ENCODE results near the gene GRM5. TPM values are rescaled to one million over a fixed set of nuclear protein-coding genes. Genes with fewer than 3 reads are reported as not detected.
"Not testable (repeated sequence)": the region's sequence is repeated elsewhere in the genome, so short reads cannot be mapped to it uniquely, and the experiment has no call there.

GRM5 gene
- total RNA-seq, 1 experiment from 2014 or later, result 0.20 TPM

DNA sequence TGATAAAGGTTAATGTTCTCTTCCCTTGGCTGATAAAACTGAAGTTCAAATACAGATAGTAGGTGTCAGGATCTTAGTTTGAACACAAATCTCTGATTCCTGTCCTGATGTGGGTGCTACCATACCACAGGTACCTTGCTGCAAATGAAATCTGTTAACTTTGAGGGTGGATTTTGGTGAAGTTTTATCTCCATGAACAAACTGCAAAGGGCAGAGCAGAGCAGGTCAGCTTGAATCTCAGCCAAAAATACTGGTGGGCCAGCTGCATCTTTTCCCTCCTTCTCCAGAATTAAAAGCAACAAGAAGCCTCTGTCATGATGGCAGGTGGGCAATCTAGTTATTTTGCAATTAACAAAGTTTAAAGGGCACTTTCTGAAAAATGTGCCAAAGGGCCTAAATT is 214.2 kb downstream of the GRM5 start:
- in situ Hi-C loops (cut with HindIII; ENCODE audit: low pct_unique_long_range_greater_than_20kb, low sequenced_read_pairs); DNase-seq (ENCODE audit: low read depth): not testable (repeated sequence)

DNA sequence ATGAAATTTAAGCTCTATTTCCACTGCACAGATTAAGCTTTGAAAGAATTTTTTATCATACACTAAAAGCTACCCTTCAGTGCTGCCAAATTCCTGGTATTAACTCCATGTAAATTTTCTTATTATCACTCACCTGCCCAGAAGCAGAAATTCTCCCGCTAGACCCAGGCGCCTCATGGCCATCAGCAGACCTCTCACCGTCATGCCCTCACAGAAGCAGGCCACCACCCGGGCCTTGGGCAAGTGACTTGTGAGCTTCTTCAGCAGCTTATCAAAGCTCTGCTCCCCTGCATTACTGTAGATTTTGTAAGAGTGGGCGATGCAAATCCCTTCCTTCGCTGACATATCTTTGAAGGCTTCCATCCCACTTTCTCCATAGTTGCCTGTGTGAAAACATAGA is 216.0 kb downstream of the GRM5 start:
- in situ Hi-C loops (cut with HindIII; ENCODE audit: low pct_unique_long_range_greater_than_20kb, low sequenced_read_pairs); DNase-seq (ENCODE audit: low read depth): not testable (repeated sequence)

DNA sequence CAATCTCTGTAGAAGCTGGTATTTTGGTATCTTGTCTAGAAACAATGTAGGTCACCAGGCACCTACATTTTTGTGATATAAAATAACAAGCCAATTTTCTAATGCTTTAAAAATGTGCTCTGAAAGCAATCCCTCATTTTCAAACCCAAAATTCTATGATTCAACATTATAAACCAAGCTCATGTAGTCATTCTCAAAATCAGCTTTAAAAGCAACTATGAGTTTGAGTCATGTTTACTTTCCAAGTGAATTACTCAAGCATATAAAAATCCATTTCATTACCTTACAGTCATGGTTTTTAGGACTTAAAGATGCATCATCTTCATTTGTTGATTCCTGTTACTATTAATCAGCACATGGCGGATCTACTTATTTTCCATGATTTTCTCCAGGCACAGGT is 216.4 kb downstream of the GRM5 start:
- DNase-seq (ENCODE audit: low read depth), result no peak
- in situ Hi-C loops (cut with HindIII; ENCODE audit: low pct_unique_long_range_greater_than_20kb, low sequenced_read_pairs), result no loop called here

DNA sequence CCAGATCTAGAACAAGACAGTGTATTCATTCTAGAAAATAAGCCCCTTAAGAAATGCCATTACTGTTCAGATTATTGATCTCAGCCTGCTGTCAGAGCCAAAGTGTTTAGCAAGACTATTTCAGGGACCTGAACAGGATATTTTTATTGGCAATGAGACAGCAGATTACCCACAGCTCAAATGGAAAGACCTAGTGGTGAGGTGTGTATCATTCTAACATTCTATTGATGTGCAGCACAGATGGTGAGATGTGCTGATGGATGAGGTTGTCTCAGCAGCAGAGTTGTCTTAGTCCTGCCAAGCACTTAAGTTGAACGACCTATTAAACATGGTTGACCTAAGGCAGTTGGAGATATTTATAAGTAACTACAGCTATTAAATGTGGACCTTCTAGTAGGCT is 219.5 kb downstream of the GRM5 start:
- in situ Hi-C loops (cut with HindIII; ENCODE audit: low pct_unique_long_range_greater_than_20kb, low sequenced_read_pairs); DNase-seq (ENCODE audit: low read depth): not testable (repeated sequence)

DNA sequence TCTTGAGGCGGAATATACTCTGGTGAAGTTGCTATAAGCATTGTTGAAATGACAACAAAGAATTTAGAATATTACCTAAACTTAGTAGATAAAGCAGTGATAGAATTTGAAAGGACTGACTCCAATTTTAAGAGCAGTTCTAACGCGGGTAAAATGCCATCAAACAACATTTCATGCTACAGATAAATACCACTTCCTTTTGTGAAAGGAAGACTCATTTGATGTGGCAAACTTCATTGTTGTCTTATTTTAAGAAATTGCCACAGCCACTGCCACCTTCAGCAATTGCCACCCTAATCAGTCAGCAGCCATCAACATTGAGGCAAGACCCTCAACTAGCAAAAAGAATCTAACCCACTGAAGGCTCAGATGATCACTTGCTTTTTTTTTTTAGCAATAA is 220.8 kb downstream of the GRM5 start:
- DNase-seq (ENCODE audit: low read depth); in situ Hi-C loops (cut with HindIII; ENCODE audit: low pct_unique_long_range_greater_than_20kb, low sequenced_read_pairs): not testable (repeated sequence)

DNA sequence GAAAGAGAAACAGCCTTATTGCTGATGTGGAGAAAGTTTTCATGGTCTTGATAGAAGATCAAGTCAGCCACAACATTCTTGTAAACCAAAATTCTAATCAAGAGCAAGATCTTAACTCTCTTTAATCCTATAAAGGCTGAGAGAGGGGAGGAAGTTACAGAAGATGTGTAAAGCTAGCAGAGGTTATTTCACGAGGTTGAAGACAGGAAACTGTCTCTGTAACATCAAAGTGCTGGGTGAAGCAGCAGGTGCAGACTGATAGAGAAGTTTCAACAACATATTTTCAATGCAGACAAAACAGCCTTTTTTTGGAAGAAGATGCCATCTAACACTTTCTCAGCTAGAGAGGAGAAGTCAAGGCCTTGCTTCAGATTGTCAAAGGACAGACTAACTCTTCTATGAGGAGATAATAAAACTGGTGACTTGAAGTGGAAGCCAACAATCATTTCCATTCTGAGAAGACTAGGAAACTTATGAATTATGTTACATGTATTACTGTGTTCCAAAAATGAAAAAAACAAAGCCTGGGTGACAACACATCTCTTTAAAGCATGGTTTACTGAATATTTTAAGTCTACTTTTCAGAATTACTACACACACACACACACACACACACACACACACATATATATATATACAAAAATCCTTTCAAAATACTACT is 221.9 kb downstream of the GRM5 start:
- in situ Hi-C loops (cut with HindIII; ENCODE audit: low pct_unique_long_range_greater_than_20kb, low sequenced_read_pairs); DNase-seq (ENCODE audit: low read depth): not testable (repeated sequence)

DNA sequence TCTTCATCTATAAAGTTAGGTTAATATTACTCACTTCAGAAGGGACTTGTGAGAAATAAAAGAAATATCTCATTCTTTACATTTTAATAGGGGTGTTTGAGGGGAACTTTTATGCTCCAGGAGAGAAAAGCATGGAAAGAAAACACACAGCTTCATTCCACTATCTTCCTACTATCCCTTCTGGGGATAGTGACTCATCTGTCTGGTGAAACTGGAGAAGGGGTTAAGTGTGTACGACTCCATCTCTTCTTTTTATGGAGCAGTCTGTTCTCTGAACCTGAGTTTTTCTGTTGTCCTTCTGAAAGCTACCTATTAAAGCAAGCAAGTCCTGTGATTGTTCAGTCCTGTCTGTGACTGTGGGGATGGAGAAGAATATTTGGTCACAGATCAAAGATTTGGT is 227.6 kb downstream of the GRM5 start:
- in situ Hi-C loops (cut with HindIII; ENCODE audit: low pct_unique_long_range_greater_than_20kb, low sequenced_read_pairs); DNase-seq (ENCODE audit: low read depth): not testable (repeated sequence)

DNA sequence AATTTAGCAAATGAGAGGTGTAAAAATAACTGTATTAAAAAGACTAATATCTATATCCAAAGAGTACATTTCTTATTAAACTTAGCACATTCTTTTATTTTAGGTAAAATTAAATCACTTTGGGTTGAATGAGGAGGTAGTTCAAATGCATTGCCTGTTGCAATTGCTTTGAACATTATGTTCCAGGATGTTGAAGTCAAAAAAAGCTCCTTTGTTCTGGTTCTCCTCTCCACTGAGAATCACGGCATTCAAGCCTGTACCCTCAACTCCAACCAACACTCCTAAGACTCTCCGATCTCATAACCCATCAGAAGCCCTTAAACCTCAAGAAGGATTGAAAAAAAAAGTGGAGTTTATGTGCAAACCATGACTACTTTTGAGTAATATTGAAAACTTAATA is 230.1 kb downstream of the GRM5 start:
- in situ Hi-C loops (cut with HindIII; ENCODE audit: low pct_unique_long_range_greater_than_20kb, low sequenced_read_pairs); DNase-seq (ENCODE audit: low read depth): not testable (repeated sequence)

DNA sequence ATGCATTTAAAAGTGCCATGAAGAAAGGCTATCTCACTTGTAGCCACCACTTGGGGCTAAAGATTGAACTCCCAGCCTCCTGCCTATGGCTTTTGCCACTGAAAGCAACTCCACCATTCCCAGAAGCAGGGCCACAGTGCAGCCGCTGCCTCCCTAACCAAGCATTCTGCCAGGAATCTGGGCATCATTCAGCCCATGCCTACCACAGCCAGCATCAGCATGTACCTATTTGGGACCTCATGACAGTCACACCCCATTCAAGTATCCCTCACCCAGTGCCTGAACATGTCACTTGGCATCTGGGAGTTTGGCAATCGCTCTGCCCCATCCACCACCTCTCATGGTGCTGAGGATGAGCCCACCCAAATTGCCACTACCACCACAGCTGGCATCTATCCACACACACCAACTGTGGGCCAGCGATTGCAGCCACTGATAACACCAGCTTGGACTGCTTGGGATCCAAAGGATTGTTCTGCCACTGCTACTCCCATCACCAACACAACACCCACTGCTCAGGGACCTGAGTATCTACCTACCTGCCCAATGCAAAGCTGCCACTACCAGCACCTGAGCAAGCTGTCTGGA is 234.4 kb downstream of the GRM5 start:
- in situ Hi-C loops (cut with HindIII; ENCODE audit: low pct_unique_long_range_greater_than_20kb, low sequenced_read_pairs), result no loop called here
- no peak for DNase-seq (ENCODE audit: low read depth)

DNA sequence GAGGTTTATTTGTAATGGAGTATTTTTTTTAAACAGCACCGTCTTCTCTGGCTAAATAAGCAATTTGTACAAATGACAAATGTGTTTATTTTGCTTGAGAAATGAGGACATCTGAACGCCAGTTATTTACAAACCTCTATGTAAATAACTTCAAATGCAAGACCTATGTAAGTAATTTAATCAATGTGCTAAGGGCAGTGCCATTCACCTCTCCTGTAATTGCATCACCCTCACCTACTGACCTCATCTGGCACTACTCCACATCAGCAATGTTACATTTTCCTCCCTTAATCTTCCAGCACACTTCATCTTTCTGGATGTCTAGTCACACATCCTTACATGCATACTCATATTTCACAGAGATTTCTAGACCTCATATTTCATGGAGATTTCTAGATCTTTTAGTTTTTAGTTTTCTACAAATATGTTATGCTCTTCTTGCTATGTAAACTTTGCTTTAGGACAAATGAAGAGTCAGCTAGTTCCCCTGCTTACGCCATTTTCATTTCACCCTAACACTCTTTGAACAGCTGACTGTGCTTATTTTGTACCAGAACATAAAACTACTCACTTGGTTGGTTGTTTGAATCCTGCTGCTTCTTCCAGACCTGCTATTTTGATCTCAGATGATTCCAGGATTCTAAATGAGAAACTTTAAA is 238.6 kb downstream of the GRM5 start:
- in situ Hi-C loops (cut with HindIII; ENCODE audit: low pct_unique_long_range_greater_than_20kb, low sequenced_read_pairs), result no loop called here
- no peak for DNase-seq (ENCODE audit: low read depth)

DNA sequence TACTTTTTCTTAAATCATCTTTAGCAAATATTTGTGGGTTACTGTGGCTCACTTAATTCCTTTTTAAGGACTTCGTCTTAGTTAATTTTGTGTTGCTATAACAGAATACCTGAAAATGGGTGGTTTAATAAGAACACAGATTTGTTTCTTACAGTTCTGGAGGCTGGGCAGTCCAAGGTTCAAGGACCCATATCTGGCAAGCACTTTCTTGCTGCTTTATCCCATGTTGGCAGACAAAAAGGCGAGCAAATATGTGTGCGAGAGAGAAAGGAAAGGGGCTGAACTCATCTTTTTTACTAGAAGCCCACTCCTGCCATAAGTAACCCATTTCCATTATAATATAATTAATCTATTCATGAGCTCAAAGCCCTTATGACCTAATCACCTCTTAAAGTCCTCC is 246.2 kb downstream of the GRM5 start:
- in situ Hi-C loops (cut with HindIII; ENCODE audit: low pct_unique_long_range_greater_than_20kb, low sequenced_read_pairs), result no loop called here
- DNase-seq (ENCODE audit: low read depth), result no peak

DNA sequence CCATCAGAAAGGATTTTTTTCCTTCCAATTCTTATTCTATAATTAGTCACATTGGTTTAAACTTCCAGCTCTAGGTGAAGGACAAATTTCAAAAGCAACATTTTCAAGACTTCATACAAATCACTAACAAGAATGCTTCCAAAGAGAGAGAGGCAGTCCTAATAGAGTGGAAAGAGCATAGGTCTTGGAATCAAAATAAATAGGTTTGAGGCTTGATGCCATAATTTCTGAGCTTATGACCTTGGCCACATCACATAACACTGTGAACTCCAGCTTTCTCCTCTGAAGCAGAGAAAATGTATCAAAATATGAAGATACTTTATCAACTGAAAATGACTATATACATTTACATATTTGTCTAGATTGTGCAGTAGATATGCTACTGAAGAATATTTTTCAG is 246.8 kb downstream of the GRM5 start:
- in situ Hi-C loops (cut with HindIII; ENCODE audit: low pct_unique_long_range_greater_than_20kb, low sequenced_read_pairs), result no loop called here
- no peak for DNase-seq (ENCODE audit: low read depth)

DNA sequence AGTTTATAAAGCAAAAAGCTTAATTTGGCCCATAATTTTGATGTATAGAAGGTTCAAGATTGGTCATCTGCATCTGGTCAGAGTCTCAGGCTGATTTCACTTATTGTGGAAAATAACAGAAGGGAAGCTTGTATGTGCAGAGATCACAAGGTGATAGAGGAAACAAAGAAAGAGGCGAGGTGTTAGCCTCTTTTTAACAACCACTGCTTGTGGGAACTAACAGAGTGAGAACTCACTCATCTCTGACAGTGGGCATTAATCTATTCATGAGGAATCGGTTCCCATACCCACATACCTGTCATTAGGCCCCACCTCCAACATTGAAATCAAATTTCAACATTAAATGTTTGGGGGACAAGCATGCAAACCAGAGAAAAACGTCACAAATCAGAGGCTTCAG is 250.3 kb downstream of the GRM5 start:
- in situ Hi-C loops (cut with HindIII; ENCODE audit: low pct_unique_long_range_greater_than_20kb, low sequenced_read_pairs), result no loop called here
- DNase-seq (ENCODE audit: low read depth), result no peak

DNA sequence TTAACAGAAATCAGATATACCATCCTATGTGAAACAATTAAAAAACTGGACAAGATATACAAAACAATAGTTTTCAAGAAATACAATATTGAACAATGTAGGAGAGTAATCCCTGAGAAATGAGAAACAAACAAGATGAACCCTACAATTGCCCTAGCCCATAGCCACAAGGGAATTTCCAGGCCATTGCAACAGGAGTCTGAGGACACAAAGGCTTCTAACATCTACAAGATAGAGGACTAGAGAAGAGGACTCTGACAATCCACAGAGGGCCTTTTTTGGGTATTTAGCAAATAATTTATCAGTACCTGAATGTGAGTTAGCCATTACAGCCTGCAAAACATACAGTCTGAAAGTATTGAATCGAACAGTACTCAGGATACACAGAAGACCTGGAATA is 251.7 kb downstream of the GRM5 start:
- in situ Hi-C loops (cut with HindIII; ENCODE audit: low pct_unique_long_range_greater_than_20kb, low sequenced_read_pairs), result no loop called here
- no peak for DNase-seq (ENCODE audit: low read depth)

DNA sequence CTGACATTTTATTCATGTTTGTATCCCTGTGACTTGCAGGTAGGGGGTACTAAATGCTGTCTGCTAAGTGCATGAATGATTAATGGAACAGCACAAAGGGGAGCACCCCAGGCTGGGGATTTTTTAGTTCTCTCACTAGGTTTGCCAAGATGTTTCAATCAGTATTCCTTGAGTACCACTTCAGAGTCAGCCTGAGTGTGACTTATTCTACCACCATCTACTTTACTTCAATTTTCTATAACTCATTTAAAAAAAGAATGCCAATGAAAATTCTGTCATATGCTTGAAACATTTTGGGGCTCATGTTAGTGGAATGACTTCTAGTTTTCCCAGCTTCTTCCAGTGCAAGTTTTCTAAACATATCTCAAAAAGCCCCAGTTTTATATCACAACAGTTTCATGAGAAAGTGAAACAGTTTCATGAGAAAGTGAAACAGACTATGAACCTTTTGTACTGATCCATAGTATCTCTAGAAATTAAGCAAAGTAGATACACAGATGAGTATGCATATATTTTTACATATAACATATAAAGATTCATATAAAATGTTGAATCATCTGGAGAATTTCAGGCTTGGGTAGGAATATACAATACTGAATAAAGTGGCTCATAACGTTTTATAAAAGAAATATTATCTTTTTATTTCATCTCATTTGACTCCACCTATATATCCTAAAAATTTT is 252.4 kb downstream of the GRM5 start:
- in situ Hi-C loops (cut with HindIII; ENCODE audit: low pct_unique_long_range_greater_than_20kb, low sequenced_read_pairs), result no loop called here
- no peak for DNase-seq (ENCODE audit: low read depth)

DNA sequence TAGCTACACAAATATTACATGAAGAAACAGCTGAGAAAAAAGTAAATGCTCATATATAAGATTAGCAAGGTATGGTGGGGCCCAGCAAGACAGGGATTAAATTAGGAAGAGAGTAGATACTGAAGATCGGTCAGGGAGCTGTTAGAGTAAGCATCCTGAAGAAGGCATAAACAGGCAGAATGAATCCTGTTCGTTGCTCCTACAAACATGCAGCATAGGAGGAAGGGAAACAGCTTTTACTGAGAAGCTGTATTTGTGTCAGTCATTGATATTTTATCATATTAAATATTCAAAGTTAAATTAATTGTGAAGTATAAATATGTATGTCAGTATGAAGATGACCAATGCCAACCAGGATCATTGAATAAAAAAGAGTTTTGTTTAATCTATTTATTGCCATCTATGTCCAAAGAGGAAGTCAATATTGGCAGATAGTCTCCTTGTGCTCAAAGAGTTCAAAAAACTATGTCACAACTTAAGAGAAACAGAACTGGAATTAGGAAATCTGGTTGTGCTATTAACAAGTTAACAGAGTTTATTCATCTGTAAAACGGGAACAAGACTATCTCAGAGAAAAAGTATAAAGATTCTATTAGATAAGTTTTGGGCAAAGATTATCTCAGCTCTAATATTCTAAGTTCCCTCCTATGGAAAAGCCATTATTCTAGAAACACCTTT is 255.2 kb downstream of the GRM5 start:
- in situ Hi-C loops (cut with HindIII; ENCODE audit: low pct_unique_long_range_greater_than_20kb, low sequenced_read_pairs), result no loop called here
- no peak for DNase-seq (ENCODE audit: low read depth)

DNA sequence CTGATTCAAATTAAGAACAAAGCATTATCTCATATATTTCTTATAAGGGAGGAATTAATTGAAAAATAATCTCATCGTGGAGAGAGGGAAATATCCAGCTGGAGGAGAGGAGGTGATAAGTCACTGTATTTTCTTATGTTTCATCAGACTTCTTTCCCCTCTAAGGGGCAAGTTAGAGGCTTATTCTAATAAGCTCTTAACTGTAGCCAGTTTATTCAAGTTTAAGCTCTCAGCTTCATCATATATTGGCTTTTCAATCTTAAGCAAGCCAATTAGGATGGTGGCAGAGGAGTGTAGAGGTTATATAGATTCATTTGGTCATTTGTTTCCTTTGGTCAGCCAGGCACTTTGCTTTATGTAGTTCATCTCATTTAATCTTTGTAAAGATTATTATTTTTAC is 256.7 kb downstream of the GRM5 start:
- in situ Hi-C loops (cut with HindIII; ENCODE audit: low pct_unique_long_range_greater_than_20kb, low sequenced_read_pairs), result no loop called here
- DNase-seq (ENCODE audit: low read depth), result no peak

DNA sequence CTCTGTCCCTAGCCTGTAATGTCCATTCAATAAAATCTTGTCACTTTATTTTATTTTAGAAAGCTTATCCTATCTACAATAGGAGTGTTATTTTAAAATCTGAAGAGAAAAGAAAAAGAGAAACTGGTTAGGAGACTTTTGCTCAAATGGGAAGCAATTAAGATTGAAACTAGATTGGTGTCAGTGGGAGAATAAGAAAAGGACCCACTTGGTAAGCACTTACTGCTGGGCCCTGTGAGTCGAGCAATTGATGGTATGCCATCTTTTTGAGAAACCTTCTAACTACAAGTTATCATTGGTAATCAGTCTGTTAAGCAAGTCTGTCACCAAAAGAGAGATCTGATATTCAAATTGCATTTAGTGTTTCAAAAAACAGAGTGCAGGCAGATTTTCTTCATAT is 258.4 kb downstream of the GRM5 start:
- no peak for DNase-seq (ENCODE audit: low read depth)
- in situ Hi-C loops (cut with HindIII; ENCODE audit: low pct_unique_long_range_greater_than_20kb, low sequenced_read_pairs), result no loop called here

DNA sequence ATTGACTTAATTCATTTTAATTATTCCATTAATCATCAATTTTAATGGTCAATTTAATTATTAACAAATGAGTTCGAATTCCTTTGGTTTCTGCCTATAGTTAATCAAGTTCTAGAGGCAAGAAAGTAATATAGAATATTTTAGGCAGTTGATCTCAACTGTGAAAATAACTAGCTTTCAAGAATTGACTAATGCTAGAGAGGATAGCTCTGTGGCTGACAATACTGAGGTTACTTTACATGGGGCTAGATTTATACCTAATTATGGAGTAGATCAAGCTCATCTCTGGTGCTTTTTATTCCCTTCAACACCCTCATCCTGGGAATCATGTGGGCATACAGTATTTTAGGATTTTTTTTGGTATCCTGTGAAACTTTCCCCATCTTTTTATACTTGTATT is 259.4 kb downstream of the GRM5 start:
- no peak for DNase-seq (ENCODE audit: low read depth)
- in situ Hi-C loops (cut with HindIII; ENCODE audit: low pct_unique_long_range_greater_than_20kb, low sequenced_read_pairs), result no loop called here

Data from Caki2 (cell line).